T1000 (cell line): ENCODE results near the gene ABCF3.

Source experiments
- DNase-seq: peaks from one replicate; lab custom pipeline; 2025; ENCODE audit warnings: mixed read lengths; lab: John Stamatoyannopoulos, UW

ABCF3 gene

DNA sequence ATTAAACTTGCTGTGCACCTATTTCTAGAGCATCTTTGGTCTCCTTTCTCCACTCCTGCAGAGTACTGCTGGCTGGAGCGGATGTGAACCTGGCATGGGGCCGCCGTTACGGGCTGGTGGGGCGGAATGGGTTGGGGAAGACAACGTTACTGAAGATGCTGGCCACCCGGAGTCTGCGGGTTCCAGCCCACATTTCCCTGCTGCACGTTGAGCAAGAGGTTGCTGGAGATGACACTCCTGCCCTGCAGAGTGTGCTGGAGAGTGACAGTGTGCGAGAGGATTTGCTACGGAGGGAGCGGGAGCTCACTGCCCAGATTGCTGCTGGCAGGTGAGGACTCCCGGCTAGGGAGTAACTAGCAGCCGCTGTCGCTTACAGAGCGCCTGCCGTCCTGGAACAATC lies 2.1 kb downstream of the ABCF3 start:
- DNase-seq, result no peak

DNA sequence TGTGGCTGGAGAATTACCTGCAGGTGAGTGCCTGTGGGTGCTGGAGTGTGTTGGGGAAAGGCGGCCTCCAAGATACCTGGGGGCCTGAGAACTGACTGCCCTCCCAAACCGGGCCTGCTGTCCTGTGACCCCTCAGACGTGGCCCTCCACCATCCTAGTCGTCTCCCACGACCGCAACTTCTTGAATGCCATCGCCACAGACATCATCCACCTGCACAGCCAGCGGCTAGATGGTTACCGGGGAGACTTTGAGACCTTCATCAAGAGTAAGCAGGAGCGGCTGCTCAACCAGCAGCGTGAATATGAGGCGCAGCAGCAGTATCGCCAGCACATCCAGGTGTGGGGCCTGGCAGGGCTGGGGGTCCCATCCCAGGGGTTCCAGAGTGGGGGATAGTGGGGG lies 3.4 kb downstream of the ABCF3 start:
- no peak for DNase-seq

DNA sequence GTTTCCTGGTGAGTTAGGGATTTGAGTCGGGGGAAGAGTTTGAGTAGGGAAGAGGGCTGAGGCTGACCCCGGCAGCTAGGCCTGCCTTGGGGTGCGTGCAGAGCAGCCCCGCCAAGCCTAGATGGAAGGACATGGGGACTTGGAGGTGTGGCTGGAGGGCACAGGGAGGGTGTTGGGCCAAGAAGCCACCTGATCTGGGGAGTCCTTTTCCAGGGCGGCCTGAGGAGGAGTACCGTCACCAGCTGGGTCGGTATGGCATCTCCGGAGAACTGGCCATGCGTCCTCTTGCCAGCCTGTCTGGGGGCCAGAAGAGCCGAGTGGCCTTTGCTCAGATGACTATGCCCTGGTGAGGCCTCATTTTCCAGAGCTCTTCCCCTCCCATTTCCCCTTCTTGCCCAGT lies 6.9 kb downstream of the ABCF3 start:
- DNase-seq, result no peak

DNA sequence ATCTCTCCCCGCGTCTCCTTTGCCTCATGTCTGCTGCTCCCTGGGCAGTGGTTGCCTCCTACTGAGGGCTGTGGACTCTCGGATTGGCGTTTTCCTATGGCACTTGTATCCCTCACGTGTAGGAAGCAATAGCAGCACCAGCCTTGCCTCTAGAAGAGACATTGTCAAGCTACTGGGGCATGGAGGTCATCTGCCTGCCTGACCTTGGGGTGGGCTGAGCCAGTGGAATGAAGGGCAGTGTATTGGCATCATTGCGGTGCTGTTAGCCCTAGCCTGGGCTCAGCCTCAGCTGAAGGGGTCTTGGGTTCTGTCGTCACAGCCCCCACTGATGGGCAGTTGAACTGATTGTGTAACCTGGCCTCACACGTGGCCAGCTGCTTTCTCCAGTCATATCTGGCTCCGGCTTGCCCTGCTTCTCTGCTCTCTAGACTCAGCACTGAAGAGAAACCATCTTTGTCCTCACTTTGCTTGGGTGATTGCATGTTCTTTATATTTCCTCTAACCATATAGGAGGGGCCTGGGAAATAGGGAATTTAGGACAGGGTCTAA lies 8.1 kb downstream of the ABCF3 start:
- no peak for DNase-seq

DNA sequence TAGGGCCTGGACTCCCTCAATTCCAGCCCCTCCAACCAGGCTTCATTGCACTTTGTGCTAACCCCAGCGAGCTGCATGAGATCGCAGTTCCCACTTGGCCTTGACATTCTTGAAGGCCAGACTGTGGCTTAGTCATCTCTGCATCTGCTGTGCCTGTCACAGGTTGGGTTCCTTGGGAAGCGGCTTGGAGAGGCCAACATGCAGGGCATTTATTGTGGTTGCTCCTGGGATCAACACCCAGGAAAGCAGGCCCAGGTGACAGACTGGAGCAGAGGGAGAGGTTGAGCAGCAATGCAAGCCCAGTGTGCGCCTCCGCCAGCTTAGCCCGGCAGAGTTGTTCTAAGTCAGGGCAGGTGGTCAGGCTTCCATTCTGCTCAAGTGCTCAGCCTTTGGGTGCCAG lies 10.5 kb downstream of the ABCF3 start:
- no peak for DNase-seq

DNA sequence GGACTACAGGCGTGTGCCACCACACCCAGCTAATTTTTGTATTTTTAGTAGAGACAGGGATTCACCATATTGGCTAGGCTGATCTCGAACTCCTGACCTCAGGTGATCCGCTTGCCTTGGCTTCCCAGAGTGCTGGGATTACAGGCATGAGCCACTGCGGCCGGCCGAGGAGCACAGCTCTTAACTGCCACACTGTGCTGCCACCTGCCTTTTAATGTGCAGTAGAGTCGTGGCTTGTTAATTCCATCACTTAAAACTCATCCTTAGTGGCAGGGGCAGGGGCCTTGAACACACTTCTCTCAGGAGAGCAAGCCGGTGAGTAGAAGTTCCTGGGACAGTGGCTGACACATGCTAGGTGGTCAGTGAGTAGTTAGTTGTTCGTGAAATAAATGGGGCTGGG lies 12.5 kb downstream of the ABCF3 start:
- no peak for DNase-seq

DNA sequence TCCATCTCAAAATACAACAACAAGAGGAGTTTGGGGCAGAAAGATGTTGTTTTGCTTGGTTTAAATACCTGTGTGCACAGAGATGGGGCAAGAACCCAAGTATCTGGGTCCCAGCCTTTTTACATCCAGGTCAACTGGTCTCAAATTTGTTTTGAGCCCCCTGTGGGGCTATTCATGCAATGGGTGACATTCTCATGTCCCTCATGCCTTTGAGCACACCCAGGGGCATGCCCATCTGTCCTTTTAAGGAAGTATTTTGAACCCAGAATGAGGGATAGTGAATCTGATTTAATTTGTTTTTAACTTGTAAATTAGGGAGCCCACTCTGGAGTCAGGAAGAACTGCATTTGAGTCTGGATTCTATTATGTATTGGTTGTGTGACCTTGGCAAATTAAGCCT lies 14.8 kb downstream of the ABCF3 start:
- DNase-seq, result no peak

DNA sequence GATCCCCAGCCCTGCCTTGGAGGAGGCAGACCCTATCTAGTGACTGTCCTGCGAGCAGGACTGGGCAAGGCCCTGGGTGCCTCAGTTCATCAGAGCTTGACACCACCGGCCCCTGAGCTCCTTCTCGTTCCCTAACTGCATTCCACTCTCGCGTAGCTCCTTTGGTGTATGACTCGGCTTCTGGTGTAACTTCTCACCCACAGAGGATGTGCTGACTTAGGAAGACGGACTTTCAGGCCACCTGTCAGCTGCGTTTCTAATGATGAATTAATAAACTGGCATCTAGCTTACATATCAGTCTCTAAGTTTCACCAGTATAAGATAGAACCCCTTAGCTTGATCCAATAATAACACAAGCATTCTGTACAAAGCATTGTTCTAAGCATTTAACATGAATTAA lies 17.5 kb downstream of the ABCF3 start:
- DNase-seq, result no peak

DNA sequence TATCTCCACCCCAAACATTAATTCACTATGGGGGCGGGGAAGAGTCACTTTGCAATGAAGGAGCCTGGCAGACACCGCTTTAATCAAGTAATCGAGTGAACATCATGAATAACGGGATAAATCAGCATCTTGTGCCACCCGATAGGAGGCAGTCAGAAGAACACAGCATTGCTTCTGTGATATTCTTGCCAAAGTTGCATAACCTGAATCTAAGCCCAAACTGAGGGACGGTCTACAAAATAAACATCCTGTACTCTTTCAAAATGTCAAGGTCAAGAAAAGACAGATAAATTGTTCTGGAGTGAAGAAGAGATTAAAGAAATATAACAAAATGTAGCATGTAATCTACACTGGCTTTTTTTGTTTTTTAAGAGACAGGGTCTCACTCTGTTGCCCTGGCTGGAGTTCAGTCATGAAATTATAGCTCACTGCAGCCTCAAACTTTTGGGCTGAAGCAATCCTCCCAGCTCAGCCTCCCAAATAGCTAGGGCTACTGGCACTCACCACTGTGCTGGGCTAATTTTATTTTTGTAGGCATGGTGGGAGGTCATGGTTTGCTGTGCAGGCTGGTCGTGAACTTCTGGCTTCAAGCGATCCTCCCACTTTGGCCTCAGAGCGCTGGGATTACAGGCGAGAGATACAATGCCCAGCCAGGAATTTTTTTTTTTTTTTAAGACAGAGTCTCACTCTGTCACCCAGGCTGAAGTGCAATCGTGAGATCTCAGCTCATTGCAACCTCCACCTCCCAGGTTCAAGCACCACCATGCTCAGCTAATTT lies 23.3 kb downstream of the ABCF3 start:
- no peak for DNase-seq

DNA sequence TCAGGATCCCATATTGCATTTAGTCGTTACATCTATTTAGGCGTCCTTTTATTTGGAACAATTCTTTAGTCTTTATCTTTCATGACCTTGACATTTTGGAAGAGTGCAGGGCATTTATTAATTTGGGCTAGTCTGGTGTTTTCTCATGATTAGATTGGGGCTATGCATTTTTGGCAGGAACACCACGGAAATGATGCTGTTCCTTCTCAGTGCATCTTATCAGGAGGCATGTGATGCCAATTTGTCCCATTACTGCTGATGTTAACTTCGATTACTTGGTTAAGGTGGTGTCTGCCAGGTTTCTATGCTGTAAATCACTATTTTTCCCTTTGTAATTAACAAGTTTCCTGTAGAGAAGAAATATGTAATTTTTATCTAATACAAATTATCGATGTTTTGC lies 25.3 kb downstream of the ABCF3 start:
- DNase-seq, result no peak

DNA sequence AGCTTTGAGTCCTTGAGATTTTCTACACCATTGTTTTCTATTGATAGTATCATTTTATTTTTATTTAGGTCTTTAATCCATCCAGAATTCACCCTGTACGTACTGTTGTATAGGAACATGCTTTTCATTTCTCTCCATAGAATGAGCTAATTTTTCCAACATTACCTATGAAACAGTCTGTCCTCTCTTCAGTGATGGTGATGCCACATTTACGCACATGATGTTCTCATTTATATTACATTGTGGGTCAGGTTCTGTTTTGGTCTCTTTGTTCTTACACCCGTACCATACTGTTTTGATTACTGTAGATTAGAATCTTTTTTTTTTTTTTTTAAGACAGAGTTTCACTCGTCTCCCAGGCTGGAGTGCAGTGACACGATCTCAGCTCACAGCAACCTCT lies 25.7 kb downstream of the ABCF3 start:
- no peak for DNase-seq

DNA sequence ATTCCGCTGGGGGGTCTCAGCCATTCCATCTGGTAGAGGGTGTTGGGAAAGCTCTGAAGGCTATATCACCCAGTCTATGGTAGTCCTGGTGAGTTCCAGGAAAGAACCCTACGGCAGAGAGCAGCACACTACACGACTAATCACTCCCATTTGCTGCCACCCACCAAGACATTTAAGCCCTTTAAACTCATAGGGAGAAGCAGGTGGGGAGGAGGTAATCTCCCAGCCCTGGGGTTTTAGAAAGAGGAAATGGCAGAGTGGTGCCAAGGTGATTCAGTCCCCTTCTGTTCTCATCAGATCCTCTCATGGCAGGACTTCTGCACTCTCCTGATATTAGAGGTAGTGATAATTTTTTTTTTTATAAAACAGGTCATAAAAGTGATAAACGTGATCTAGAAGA lies 32.8 kb downstream of the ABCF3 start:
- DNase-seq, result no peak

DNA sequence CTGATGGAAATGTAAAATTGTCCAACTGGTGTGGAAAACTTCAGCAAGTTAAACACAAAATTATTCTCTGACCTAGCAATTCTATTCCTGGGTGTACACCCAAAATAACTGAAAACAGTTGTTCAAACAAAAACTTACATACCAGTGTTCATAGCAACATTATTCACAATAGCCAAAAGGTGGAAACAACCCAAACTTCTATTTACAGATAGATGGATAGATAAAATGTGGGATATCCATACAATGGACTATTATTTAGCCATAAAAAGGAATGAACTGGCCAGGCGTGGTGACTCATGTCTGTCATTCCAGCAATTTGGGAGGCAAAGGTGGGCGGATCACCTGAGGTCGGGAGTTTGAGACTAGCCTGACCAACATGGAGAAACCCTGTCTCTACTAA lies 36.5 kb downstream of the ABCF3 start:
- DNase-seq, result no peak

DNA sequence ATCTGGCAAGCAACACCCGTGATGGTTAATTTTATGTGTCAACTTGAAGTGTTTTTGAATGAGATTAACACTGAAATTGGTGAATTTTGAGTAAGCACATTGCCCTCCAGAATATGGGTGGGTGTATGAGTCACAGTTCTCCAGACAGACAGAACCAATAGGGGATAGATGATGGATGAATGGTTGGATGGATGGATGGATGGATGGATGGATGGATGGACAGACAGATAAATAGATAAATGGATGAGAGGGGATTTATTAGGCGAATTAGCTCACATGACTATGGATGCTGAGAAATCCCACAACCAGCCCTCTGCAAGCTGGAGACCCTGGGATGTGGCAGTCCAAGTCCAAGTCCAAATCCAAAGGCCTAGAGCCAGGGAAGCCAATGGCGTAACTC lies 37.9 kb downstream of the ABCF3 start:
- DNase-seq, result no peak

DNA sequence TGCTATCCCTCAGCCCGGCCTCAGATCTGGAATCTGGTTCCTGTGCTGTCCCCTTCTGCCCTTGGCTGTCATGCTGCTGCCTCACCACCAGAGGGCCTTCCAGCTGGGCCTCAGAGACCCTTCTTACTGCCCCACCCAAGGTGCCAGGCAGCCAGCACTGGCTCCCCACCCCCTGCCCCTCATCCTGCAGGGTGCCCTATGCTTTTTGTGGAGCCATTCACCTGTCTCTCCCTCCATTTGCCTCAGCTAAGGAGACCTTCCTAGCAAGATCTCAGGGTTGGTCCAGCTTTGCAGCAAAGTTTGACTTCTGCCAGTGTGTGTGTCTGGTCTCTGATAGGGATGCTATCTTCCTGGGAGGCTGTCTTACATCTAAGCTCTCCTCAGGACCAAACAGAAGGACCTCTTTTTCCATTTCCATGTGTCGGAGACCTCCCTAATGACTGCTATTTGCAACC lies 41.5 kb downstream of the ABCF3 start:
- DNase-seq, result no peak

DNA sequence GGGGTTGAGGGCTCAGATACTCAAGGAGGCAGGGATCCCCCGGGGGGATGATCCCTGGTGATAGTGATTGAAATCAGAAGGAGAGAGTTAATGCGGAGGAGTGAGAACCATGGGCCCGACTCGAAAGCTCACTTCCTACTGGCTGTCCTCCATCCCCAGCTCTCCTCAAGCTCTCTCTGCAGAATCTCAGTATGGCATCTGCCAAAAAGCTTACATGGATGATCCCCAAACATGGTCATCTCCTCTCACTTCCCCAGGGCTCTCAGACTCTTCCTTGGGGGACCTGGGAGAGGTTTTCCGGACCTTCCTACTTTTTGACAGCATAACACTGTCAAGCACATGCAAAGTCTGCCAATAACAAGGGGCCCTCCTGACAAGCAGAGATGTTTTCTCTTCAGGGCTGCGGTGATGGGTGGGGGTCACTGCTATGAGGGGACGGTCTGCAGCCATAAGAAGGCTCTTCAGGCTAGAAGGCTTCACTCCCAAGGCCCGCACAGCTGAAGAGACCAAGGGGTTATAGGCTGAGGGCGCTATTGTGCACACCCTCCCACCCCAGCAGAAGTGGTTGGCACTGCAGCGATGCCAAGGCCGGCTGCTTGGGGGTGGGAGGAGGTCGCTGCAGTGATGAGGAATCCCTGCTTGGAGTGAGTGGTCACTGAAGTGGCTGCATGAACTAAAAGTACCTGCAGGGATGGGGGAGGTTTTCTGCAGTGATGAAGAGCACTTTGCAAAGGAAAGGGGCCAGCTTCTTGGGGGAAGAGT lies 42.6 kb downstream of the ABCF3 start:
- no peak for DNase-seq

DNA sequence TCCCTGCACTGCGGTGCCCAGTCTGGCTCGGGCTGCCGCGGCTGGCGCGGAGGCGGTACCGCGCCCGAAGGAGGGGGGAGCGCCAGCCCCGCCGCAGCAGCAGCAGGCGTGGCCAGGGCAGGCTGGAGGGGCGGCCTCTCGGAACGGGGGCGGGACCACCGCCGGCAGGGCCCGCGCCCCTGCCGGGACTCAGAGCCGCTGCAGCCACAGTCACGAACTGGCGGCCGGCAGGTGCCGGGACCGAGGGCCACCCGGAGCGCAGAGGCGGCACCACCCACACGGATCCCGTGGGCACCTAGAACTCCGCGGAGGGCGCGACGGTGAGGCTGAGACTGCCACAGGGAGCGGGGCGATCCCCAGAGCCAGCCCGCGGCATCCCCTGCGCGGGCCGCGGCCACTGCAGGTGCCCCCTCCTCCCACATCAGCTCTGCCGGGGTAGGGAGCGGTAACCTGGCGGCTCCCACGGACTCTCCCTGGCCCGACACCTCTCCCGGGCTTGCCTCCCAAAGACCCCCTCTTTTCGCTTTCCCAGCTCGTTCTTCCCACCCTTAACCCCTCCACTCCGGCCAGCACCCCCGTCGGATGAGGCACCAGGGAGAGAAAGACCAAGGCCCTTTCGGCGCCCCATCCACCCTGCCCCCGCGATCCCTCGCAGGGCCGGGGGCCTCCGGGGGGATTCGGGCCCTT lies 43.5 kb downstream of the ABCF3 start, which contains the start of gene VWA5B2:
TSS of gene VWA5B2 (plus strand) at position 192 of the 687 bp plus-strand sequence. CDS start 944 bp downstream, outside the sequence.
- peak; percentile 56 for DNase-seq

DNA sequence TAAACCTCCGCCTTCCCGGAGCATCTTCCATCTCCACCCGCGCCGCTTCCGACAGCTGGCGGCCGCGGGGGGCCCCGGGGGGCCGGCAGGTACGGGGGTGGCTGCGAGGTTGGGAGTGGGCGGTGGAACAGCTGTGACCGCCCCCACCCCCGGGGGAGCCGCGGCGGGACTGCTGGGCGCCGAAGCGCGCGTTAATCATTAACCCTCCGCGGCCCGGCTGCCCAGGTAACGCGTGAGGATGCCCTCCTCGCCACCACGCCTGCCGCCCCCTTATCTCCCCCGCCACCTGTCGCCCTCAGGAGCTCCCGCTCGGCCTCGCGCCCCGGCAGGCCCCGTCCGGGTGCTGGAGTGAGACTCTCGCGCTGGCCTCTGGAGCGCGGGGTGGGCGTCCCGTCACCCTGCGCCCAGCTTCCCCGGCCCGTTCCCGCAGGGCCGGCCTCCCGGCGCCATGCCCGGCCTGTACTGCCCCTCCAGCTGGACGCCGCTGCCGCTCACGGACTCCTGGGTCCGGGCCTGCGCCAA lies 44.1 kb downstream of the ABCF3 start:
- DNase-seq, result no peak

DNA sequence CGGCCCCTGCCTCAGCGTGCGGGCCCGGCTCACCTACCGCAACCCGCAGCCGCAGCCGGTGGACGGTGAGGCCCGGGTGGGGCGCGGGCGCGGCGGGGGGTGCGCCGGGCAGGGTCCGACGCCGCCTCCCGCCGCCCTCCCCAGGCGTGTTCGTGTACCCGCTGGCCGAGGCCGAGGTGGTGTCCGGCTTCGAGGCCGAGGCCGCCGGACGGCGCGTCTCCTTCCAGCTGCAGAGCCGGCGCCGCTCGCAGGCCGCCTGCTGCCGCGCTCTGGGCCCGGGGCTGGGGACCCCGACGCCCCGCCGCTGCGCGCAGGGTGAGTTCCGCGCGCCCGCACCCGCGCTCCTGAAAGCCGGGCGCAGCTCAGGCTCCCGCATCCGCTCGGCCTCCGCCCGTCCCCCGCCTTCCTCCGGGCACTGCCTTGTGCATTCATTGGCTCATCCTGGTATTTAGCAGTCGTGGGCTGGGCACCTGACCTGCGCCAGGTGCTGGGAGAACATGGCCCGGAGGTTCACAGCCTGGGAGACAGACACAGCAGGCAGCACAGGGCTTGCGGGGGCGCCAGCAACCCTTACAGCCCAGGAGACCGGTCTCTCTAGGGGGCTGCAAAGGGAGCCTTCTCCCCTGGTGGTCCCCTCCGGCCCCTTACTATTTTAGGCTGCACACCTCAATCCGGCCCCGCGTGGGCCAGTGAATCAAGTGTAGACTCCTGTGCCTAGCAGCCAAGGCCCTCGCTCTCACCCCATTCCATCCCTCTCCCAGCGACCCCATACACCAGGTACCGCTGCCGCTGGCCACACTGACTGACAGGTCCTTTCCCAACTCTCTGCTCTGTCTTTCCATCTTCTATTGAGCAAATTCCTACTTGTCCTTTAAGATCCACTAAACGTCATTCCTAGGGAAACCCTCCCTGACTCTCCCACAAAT lies 44.9 kb downstream of the ABCF3 start:
- DNase-seq, result no peak

DNA sequence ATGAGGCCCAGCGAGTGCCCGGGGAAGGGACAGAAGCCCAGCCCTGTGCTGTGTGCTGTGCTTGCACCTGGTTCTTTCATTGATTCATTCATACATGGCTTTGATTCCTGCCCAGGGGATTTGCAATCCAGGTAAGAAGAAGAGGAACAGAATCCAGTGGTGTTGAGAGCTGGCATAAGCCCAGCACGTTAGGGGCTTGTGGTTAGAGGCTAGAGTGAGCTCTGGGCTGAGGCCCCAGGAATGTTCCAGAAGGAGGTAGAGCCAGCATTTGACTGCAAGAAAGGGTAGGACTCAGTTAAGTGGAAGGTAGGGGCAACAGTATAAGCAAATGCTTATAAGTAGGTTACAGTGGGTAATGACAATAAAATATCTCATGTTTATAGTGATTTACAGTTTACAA lies 45.7 kb downstream of the ABCF3 start:
- no peak for DNase-seq
